CD4-positive, alpha-beta T cell treated with Interleukin-10 for 1 hour (primary cell): ENCODE measurements around the gene S100A13.
"Not testable (repeated sequence)": the region's sequence is repeated elsewhere in the genome, so short reads cannot be mapped to it uniquely, and the experiment has no call there.

Experiments used
- DNase-seq: peaks from one replicate; pipeline ENCODE4 v3.0.0-alpha.2; 2020

Gene S100A13

GRCh38 chr1:153626904-153627714 lies at the start of gene S100A13:
TSS of gene S100A13 (minus strand) at chr1:153627505. CDS start at chr1:153626472, 1,033 bp downstream.
- DNase-seq = no peak

DNA sequence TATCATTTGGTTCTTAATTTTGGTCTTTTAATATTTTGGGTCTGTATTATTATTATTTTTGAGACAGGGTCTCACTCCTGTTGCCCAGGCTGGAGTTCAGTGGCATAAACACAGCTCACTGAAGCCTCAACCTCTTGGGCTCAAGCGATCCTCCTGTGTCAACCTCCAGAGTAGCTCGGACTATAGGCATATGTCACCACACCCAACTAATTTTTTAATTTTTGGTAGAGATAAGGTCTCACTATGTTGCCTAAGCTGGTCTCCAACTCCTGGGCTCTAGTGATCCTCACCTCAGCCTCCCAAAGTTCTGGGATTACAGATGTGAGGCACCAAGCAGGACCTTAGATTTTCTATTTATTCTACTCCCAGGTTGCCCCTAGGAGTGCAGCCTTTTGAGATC lies 46.2 kb upstream of the S100A13 start:
- DNase-seq = no peak

GRCh38 chr1:153671628-153672353 lies 44.5 kb upstream of the S100A13 start:
- peak; percentile 65 for DNase-seq

DNA sequence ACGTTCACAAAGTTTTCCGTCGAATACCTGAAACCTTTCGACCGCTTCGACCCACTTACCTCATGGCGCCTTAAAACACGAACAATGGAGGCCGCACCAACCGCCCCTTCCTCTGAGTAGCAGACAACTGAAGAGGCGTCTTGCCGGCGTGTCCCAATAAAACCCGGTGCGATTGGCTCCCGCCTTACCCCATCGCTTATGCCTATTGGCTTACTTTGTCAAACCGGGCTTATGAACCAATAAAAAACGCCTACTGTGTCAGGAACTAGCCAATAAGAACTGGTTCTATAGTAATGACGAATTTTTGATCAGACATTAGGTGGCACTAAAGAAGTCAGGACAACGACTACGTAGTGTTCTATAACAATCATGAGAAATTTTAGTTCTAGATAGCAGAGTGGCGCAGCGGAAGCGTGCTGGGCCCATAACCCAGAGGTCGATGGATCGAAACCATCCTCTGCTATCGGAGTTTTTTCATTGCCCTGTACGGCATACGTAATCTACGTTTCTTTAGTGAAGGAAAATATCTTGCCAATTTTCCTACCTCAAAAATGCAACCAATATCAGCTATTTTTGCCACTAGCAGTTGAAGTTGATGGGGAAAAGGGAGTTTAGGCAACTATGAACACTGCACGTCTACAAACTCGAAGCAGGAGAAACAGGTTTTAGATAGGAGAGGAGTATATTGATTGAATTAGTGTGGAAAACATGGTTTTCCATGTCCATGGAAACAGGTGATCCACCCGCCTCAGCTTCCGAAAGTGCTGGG lies 43.7 kb upstream of the S100A13 start, which contains the start of gene ILF2:
ILF2 (minus strand) TSS at position 135 of the 769 bp plus-strand sequence; CDS start at position 64, 71 bp downstream.
- DNase-seq = peak; percentile 99

GRCh38 chr1:153670257-153670858 lies 43.1 kb upstream of the S100A13 start:
- DNase-seq = no peak

- no peak for DNase-seq
These were observed 42.3 kb upstream of the S100A13 start for GRCh38 chr1:153669606-153670005.

GRCh38 chr1:153668672-153669071 lies 41.4 kb upstream of the S100A13 start:
- DNase-seq = not testable (repeated sequence)

DNA sequence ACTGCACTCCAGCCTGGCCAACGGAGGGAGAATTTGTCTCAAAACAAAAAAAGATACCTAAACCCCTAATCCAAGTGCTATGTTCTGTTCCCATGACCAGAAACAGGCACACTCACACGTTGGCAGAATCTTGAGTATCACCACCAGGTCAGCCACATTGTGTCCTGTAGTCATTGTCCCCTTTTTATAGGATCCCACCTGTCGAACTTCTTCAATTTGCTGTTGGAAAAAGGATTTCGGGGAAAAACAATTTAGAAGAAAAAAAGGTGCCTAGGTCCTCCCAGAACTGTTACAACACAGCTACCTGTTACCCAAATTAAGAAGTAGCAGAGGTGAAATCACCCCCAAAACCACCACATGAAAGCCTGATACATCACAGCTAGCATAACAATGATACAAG lies 40.1 kb upstream of the S100A13 start:
- no peak for DNase-seq

DNA sequence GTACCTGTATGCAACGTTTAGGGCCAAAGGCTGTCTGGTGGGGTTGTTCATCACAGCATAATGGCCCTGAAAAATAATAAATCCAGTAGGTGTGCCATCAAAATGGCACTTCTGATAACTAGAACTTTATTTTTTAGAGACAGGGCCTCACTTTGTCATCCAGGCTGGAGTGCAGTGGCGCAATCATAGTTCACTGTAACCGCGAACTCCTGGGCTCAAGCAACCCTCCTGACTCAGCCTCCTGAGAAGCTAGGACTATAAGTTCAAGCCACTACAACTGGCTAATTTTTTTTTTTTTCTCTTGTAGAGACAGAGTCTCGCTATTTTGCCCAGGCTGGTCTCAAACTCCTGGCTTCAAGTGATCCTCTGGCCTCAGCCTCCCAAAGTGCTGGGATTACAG lies 35.9 kb upstream of the S100A13 start:
- DNase-seq = no peak

GRCh38 chr1:153662269-153662668 lies 35.0 kb upstream of the S100A13 start:
- DNase-seq = no peak

DNA sequence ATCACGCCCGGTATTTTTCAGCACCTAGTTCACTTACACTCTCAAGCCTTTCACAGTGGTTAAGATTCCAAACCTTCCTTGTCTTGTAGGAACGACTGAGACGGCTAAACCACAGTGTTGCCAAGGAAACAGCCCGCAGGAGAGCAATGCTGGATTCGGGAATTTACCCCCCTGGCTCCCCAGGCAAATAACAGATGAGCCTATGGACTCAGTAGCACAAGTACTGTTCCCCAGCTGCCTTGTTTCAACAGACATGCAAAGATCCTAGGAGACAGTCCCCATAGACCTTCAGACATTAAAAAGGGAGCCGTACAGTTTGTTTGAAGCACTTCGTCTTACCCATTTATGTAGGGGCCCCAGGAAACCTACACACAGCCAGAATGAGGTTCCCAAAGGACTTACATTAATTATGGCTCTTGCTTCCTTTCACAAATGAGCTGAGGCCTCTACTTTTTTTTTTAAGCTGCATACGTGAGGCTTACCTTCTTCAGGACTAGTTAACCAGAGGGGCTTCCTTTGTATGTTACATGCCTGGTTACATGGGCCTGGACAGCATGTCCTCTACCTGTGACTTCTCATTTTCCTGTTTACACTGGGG lies 33.9 kb upstream of the S100A13 start:
- no peak for DNase-seq

GRCh38 chr1:153659656-153660055 lies 32.4 kb upstream of the S100A13 start:
- no peak for DNase-seq

- DNase-seq = no peak
These were observed 31.9 kb upstream of the S100A13 start for GRCh38 chr1:153659175-153659534.

GRCh38 chr1:153658400-153659174 lies 31.3 kb upstream of the S100A13 start, which contains the start of gene SNAPIN:
TSS of gene SNAPIN (plus strand) at chr1:153658703. CDS start at chr1:153658744, 41 bp downstream.
- DNase-seq = peak; percentile 92

GRCh38 chr1:153655333-153655732 lies 28.0 kb upstream of the S100A13 start:
- no peak for DNase-seq

GRCh38 chr1:153652805-153653500 lies 25.6 kb upstream of the S100A13 start:
- DNase-seq = no peak

- DNase-seq = no peak
These were observed 24.5 kb upstream of the S100A13 start for GRCh38 chr1:153651771-153652170.

- no peak for DNase-seq
These were observed 22.5 kb upstream of the S100A13 start for GRCh38 chr1:153649863-153650235.

GRCh38 chr1:153649137-153649862 lies 22.0 kb upstream of the S100A13 start:
- no peak for DNase-seq

DNA sequence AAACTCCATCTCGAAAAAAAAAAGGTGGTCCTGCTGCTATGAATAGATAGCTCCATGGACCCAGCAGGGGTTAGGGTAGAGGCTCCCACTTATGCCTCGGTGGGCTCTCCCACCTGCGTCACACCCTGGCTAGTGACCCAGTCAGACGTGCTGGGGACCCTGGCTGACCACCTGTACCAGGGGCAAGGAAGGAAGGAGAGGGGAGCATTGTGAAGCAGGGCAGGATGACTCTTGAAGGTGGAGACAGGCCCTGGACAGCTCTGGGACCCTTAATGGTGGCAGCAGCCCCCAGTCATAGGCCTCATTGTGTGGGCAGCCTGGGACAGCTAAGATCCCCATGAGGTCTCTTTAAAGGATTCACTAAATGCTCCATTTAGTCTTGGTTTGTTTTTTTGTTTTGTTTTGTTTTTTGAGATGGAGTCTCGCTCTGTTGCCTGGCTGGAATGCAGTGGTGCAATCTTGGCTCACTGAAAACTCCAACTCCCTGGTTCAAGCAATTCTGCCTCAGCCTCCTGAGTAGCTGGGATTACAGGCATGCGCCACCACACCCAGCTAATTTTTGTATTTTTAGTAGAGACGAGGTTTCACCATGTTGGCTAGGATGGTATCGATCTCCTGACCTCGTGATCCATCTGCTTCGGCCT lies 20.8 kb upstream of the S100A13 start:
- no peak for DNase-seq
